Prostate gland (tissue), 2 donors: Measurements from ENCODE around the gene DNTT.

ENCODE experiments used
- POLR2A ChIP-seq: fragments of 450-650 bp; IDR thresholded peaks from one replicate; pipeline ENCODE4 v1.6.1; 2016; ENCODE audit warnings: antibody characterized with exemption, mild to moderate bottlenecking
- POLR2AphosphoS5 ChIP-seq: sonication (generic); formaldehyde crosslinking; IDR thresholded peaks from one replicate; pipeline ENCODE4 v1.6.1; 2017; ENCODE audit warnings: antibody characterized with exemption
- TF ChIP-seq, protein P1 (sequence below), 4 experiments: fragments of 200-600 bp in 2 of 4; fragments of 450-650 bp in 2 of 4; sonication (generic) in 2 of 4; IDR thresholded peaks; 1 replicate in 3 of 4; 2 replicates in 1 of 4; pipeline ENCODE4 v1.5.1; 2016 to 2019; ENCODE audit warnings: antibody characterized with exemption in 4 of 4, mild to moderate bottlenecking in 2 of 4, moderate library complexity in 2 of 4

DNA sequence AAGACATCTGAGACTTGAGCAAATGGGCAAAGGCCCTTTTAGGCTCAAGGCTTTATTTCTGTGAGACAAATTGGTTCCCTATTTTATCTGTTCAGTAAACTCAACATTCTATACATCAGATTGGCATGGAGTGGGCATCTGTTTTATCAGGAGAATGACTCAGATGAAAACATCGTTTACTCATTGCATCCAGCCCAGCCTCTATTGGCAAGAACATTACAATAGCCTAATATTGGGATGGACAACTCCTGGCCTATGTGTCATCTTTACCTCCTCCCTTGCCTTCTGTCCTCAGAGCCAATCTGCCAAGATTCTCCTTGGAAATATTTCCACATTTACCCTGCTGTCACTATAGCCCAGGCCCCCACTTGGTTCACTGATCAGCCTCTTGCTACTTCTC is 27.4 kb upstream of the DNTT start:
- TF ChIP-seq POLR2A = no peak
- TF ChIP-seq, protein P1, sequence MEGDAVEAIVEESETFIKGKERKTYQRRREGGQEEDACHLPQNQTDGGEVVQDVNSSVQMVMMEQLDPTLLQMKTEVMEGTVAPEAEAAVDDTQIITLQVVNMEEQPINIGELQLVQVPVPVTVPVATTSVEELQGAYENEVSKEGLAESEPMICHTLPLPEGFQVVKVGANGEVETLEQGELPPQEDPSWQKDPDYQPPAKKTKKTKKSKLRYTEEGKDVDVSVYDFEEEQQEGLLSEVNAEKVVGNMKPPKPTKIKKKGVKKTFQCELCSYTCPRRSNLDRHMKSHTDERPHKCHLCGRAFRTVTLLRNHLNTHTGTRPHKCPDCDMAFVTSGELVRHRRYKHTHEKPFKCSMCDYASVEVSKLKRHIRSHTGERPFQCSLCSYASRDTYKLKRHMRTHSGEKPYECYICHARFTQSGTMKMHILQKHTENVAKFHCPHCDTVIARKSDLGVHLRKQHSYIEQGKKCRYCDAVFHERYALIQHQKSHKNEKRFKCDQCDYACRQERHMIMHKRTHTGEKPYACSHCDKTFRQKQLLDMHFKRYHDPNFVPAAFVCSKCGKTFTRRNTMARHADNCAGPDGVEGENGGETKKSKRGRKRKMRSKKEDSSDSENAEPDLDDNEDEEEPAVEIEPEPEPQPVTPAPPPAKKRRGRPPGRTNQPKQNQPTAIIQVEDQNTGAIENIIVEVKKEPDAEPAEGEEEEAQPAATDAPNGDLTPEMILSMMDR (IDR thresholded peaks at IDR 0.05) = no peak
- no peak for TF ChIP-seq POLR2AphosphoS5
